NCI-H1048 (cell line): ENCODE data around the gene CDH4.

Experiments used
- DNase-seq: peaks from one replicate; lab custom pipeline; 2025; lab: John Stamatoyannopoulos, UW

Gene CDH4

DNA sequence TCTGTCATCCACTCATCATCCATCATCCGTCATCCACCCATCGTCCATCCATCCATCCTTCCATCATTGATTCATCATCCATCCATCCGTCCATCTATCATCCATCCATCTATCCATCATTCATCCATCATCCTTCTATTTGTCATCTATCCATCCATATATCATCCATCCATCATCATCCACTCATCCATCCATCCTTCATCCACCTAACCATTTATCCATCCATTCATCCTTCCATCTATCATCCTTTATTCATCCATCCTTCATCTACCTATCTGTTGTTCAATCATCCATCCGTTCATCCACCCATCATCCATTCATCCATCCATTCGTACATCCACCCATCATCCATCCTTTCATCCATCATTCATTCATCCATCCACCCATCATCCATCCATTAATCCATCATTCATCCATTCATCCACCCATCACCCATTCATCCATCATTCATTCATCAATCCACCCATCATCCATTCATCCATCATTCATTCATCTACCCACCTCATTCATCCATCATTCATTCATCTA is 266.4 kb downstream of the CDH4 start:
- DNase-seq: no peak

DNA sequence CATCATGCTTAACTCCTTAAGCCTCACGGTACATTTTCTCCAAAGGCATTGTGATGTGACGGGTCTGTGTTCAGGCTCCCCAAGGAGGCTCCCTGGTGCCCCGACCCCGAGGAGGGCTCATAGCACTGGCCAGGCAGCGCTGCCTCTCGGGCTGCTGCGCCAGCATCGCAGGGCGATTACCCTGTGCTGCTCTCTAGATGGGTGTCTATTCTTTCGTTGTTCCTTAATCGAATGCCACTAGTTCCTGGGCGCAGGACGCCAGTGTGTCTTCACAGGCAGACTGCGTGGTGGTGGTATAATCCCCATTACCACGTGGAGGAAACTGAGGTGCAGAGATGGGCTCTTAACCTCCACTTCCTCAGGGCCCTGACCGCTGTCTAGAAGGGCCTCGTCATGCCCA is 267.4 kb downstream of the CDH4 start:
- DNase-seq: no peak

DNA sequence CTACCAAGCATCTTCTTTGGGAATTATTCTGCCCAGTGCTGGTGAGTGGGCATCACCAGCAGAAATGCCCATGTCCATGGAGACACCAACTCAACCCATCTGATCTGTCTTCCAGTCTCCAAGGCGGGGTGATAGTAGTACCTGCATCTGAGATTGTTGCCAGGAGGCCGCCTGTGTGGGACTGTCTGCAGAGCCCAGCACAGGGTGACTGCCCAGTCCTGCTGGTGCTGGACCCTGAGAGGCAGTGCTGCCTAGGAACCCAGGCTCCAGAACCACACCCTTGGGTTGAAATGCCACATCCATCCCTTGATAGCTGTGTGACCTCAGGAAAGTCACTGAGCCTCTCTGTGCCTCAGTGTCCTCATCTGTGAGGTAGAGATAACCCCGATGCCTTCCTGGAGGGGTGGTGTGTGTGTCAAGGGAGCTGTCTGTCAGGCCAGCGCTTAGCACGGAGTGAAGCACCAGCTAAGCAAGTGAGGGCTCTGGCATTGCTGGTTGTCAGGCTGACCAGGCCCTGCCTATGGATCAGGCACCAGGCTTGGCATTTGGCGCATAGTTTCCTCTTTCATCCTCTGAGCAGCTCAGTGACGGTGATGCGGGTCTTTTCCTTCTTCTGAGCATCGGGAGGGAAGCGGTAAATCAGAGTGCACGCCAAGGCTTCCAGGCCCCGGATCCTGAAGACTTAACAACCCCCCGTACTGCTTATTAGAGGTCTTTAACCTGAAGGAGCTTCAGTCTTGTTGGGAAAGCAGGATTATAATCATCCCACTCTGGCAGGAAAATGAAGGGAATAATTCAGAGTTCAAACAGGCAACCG is 268.2 kb downstream of the CDH4 start:
- no peak for DNase-seq

DNA sequence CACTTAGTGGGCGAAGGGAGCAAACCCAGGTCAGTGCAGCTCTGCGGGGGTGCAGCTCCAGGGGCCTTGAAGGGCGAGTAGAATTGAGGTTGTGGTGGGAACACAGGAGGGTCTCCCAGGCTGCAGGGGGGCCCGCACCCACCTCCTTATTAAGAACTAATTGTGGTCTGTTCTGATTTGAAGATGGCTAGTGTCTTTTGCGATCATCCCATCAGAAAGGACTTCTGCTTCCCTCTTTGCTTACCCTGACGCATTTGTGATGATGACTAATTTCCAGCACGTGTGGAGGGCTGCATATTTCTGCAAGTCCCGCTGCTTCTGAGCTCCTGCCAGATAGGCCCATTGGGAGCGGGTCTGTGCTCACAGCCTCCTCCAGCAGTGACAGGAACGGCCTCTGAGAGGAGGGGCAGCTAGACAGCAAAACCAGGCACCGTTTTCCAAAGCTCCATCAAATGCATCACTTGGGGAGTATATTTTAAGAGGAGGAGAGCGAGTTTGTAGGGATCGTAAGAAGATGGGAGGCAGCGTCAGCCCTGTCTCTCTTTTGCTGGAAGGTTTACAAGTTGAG is 268.9 kb downstream of the CDH4 start:
- DNase-seq: no peak

DNA sequence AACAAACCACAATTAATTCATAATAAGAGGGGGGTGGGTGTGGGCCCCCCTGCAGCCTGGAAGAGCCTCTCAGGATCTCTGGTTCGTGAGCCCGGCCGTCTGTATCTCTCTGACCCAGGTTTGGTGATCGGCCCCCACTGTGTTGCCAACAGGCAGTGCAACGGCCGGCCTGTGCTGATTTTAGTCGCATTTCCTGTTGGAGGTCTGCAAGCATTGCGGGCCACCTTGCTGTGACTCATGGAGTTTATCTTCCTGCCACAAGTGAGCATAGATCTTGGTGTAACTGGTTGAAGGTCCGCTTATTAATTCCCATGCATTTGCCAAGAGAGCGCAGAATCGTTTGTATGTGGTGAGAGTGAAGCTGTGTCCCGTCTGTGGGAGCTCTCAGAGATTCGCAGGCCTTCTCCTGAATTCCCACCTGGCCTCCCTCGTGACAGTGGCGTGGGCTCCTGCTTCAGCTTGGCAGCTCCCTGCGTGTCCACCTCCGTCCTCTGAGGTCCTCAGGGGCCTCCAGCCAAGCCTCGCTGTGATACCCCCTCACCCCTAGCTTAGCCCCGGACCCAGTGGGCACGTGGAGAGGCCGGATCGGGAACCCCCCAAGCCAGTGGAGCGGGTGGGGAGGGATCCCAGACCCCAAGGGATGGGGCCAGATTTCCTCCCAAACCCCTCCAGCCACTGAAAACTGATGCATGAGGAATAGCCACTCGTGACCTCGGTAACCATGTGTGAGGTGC is 269.8 kb downstream of the CDH4 start:
- no peak for DNase-seq

DNA sequence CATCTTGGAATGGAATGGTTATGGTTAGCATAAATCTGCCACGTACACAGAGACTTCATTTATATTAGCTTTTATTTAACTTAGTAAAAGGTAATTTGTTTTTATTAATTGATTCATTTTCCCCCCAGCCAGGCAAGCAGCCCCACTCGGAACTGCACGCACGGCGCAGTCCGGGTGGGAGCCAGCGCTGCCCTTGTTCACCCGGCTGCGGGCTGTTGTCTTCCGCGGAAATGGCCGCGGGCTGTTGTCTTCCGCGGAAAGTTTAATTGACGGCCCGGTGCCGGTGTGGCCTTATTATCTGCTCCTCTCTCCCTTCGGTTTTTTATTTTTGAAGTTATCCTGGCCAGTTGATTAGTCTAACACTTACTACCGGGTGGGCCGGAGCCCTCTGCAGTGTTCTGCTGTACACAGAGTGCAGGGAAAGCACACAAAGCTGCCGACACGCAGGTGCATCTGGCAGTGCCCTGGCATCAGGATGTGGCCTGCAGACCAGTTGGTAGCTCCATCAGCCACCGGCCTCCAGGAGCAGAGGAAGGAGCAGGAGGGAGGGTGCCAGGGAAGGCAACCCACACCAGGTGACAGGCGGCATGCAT is 270.5 kb downstream of the CDH4 start:
- DNase-seq: no peak

DNA sequence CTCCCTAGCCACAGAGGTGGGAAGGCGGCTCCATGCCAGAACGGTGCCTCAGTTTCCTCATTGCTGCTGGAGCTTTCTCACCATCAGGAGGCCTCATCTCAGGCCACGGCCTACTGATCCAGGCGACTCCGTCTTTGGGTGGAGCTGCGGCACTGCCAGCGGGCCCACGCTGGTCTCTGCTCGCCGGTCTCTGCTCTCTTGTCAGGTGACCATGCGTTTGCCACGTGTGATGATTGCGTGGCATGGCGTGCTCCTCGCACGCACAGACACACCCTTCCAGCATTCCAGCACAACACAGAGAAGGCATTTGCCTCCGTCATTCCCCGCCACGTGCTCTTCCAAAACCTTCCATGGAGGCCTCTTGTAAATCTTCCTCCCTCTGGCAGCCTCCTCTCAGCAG is 271.1 kb downstream of the CDH4 start:
- DNase-seq: no peak

DNA sequence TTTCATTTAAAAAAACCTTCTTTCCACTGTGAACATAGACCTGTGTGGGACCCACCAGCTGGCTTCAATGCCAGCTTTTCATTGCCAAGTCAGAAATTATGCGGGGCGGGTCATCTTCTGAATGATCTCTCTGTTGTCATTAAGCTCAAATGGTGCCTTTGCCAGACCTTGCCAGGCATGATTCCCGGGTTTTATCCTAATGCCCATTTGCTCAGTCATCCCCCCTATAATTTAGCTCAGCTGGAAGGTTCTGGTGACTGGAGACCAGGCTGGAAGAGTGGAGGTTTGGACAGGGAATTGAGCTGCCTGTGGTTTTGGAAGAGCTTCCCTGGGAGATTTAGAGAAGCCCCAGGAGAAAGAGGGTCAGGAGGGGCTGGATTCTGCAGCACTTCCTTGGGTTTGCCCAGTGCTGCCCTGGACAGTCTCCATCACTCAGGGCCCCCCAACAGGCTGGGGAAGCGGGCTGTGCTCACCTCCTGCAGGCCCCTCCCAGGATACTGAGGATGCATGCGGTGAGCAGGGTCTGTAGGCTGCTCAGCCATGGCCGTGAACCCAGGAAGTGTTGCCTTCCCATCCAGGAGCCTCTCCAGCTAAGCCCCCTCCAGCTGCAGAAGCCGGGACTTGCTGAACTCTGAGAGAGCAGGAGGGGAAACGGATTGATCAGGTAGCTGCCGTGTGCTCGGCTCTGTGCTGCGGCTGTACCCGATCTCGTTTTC is 273.0 kb downstream of the CDH4 start:
- no peak for DNase-seq

DNA sequence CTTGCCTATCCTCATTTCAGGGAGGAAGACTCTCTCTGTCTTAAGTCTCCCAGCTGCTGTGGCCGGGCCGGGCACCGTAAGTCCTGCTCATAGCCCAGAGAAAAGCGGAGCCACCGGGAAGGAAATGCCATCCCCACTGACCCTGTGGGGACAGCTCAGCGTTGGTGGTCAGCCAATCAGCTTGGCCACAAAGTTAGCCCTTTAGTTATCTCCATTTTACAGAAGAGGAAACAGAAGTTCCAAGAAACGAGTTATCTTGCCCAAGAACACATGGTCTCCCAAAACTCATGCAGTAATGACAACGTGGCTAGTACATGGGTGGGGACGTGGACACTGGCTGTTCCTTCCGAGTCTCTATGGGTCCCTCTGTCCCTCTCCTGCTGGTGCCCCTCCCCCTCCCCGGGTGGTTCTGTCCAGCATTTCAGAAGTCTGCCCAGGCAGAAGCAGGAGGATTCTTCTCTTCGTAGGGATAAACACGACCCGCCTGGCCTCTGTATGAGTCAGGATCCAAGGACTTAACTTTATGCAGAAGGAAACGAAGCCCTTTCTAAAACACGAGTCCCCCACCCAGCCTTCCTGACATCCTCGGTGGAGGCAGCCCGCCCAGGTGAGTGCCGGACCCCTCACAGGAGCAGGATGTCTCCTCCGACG is 273.8 kb downstream of the CDH4 start:
- no peak for DNase-seq

DNA sequence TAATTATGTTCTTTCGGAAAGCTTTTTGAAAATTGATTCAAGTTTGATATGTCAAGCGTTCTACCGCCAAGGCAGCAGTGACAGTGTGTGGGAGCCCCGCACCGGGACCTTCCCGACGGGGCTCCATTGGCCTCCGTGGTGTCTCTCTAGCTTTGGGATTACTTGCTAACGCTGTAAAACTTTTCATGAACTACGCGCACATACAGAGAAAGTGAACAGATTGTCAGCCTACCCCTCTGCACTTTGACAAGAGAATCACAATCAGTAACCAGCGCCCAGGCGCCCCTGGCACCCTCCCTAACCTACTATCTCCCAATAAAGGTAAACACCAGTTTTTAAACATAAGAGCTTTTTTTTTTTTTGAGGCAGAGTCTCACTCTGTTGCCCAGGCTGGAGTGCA is 274.8 kb downstream of the CDH4 start:
- DNase-seq: no peak

DNA sequence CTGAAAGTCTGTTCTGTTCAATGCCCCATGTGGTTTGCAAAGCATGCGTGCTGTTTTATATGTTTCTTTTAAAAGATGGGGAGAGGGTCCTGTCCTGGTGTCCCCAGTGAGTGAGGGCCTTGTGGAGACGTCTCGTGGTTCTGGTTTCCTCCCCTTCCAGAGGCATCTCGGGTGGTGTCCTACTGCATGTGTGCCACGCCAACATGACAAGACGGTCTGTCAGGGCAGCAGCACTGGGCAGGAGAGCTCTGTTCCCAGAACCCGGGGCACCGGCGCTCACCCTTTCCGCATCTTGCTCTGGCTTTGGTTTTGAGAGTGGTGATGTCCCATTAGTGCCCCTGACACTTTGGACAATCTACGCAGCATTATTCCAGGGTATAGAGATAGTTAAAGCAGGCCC is 275.6 kb downstream of the CDH4 start:
- DNase-seq: no peak

DNA sequence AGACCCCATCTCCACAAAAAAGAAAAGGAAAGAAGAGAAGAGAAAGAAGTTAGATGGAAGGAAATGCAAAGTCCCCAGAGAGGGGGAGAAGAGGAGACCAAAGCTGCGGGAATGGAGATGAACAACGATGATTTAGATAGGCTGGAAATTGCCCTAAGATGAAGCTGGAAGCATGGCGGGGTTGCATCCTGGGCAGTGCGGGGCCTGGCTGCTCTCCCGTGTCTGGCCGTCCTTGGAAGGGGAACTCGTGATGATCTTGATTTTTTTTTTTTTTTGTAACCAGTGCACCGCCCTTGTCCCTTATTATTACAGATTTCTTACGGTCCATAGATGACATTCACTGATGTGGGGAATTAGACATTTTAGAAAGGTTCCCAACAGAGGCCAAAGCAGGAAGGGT is 276.5 kb downstream of the CDH4 start:
- DNase-seq: no peak

DNA sequence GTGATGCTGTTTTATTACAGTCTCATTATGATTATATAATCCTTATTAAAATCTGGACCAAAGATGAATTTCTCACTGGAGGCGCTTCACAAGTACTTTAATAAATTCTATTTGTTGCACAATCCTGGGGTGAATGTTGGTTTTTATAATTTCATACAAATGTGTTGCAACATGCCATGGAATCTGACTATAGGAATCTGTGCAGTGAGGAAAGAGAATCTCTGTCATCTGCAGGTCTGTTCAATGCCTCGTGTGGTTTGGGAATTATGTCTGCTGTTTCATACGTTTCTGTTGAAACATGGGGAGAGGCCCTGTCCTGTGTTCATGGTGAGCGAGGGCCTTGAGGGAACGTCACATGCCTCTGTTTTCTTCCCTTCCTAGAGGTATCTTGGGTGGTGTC is 277.3 kb downstream of the CDH4 start:
- DNase-seq: no peak

DNA sequence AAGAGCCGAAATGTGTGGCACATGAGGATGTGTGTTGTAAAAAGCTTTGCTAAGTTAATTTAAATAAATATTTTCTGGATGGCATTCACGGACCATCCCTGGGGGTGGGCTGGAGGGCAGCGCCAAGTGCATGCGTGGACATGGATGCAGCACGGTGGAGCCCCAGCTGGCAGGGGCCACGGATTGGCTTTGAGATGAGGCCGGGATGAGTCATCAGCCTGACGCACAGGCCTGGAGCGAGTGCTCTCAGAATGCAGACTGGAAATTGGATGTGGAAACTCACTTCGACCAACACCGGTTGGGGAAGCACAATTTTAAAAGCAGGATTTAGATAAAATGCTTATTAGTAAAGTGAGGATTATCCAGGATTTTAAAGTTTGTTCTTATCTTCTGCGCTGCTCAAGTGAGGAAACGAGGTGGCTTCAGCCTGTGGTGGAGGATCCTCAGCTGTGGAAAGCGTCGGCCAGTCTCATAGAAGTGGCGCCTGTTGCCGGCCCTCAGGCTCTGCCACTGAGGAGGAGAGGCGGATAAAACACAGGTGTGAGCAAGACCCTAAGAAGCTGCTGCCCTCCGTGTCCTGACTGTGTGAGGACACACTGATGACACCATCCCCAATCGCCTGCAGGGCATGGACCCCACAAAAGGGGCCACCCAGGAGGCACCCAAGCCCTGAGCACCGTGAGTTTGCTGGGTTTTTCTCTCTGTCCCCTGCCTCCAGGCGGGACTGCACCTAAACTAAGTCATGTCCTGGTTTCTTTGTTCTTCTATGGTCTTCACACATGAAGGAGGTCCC is 279.7 kb downstream of the CDH4 start:
- no peak for DNase-seq

DNA sequence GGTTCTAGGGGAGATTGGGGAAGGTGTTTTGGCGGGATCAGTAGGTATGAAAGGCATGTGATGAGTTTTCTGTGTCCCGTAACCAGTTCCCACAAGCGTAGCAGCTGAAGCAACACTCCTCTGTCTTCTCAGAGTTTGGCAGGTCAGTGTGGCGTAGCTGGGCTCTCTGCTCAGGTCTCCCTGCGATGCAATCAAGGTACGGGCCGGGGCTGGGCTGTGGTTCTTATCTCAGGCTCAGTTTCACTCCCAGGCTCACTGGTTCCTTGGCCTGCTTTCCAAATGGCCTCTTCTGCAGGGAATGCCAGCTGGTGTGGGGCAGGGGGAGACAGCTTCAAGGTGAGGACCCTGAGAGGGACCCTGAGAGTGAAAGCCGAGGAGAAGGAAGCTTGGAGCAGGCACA is 280.7 kb downstream of the CDH4 start:
- DNase-seq: no peak

DNA sequence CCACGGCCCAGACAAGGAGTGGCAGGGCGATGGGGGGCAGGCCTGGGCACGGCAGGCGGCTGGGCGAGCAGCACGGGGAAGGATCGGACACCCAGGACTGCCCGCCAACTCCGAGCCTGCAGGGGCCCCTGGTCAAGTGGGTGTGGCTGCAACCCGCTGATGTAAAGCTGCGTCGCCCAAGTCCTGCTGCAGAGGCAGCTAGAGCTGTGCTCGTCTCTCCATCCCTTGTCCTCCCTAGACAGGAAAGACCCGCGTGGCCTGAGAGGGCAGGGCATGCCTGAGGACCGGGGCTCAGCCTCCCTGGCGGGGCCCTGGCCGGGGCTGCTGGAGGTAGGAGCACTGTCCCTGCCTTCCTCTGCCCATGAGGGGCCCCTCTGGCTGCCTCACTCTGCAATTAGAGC is 281.2 kb downstream of the CDH4 start:
- DNase-seq: no peak

DNA sequence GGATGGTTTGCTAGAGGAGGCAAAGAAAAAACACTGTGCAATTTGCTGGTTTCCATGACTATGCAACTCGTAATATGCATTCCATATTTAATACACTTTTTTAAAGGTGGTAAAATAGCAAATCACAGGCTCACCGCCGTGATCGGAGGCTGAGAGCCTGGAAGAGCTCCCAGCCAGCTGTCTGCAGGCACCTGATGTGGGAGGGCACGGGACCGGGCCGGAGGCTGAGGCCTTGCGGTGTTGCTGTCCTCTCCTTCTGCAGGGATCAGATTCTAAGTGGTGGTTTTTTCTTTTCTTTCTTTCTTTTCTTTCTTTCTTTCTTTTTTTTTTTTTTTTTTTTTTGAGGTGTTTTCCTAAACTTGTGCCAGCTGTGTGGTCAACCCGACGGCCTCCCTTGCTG is 282.3 kb downstream of the CDH4 start:
- no peak for DNase-seq

DNA sequence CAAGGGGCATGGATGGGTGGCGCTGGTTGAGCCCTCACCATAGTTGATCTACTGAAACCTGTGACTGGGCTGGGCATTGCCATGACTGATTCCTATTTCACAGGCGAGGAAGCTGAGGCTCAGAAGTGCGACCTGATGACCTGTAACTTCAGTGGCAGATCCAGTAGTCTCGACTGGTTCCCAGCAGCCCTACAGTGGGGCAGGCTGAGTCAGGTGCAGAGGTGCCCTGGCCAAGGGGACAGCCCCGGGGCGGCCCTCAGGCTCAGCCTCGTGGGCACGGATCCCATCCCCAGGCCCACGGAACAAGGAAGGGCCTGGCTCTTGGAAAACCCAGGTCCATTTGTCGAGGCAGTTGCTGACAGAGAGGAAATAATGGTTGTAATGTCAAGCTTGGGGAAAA is 283.0 kb downstream of the CDH4 start:
- DNase-seq: no peak

DNA sequence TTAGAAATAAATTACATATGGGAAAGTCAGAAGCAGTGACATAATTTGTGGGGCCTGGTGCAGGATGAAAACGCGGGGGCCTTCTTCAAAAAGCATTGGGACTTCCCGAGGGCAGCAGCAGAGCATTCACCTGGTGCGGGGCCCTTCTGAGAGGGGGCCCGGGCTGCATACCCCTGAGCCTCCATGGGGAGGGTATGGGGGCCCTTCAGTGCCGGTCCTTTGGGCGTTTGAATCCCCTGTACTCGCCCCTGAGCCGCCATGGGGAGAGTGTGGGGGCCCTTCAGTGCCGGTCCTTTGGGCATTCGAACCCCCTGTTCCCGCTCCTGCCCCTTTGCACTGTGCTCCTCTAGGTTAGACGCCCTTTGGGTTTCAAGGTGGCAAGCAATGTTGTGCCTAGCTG is 283.5 kb downstream of the CDH4 start:
- no peak for DNase-seq

DNA sequence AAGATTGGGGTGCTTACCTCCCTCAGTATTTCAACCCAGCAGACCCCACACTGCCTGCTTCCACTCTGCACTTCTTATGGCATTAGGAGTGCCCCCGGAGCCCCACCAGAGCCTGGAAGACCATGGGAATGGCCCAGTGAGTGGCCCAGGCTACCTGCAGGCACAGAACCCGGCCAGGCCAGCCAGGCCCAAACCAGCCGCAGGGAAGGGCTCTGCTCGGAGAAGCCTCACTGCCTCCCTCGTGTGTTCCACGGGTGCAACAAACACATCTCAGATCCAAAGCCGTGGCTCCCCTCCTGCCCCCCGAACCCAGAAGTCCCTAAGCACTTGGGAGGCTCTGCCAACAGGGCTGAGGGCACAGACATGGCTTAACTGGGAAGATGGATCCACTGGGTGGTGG is 283.9 kb downstream of the CDH4 start:
- DNase-seq: no peak

DNA sequence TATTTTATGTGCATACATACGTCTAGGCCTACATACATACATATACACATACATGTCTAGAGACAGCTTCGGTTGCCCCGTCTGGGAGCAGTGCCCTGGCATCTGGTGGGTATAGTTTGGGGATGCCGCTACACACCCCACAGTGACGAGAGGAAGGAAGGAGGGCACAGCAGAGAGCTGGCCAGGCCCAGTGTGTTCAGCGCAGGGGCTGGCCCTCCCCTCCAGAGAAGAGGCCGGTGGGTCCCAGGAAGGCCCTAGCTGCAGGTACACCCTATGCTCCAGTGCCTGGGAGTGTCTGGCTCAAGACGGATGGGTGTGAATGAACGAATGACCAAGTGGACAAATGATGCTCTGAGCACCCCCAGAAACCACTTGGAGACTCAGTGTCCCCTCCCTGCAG is 284.6 kb downstream of the CDH4 start:
- no peak for DNase-seq
